A673 (cell line): ENCODE measurements around the gene TRAPPC12.

ENCODE experiments used
- EZH2 ChIP-seq: fragments of 200-600 bp; sonication (generic); IDR thresholded peaks from 2 replicates; pipeline ENCODE4 v1.6.1; 2017; ENCODE audit warnings: borderline replicate concordance, low read depth, mild to moderate bottlenecking, mixed read lengths, antibody characterized with exemption, low read length; ENCODE audit not compliant: poor library complexity, severe bottlenecking
- TF ChIP-seq, protein P1 (sequence below): fragments of 300-800, 200-600 bp; sonication (generic); conservative IDR thresholded peaks from 2 replicates; pipeline ENCODE4 v1.5.1; 2017; ENCODE audit warnings: low read depth, mild to moderate bottlenecking, antibody characterized with exemption, low read length, moderate library complexity, mixed read lengths

DNA sequence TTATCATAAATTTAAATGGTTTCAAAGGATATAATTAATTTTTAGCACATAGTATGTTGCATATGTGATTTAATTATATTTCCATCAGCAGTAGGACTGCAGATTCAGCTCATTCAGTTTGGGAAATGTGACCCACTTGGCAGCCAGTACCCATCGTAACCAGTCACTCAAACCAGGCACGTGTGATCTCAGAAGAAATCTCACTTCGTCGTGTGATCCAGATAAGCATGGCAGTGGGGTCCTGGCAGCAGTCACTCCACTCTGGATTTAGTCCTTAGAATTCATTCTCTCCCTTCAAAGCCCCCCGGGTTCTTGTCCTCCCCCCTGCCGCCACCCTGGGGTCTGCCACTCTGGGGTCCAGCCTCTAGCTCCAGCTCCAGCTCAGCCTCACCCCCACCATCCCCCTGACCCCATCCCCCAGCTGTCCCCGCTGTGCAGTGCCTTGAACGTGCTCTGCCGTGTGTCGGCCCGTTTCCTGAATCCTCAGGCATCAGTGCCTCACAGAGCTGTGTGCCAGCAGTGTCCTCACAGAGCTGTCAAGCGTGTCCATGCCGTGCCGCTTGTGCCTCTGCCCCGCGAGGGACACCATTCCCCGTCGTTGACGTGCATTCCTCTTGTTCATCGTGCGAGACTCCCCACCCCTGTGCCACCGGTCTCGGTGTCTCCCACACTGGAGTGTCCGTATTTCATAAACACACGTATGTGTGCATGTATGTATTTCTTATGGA lies 34.8 kb downstream of the TRAPPC12 start:
- TF ChIP-seq, protein P1, sequence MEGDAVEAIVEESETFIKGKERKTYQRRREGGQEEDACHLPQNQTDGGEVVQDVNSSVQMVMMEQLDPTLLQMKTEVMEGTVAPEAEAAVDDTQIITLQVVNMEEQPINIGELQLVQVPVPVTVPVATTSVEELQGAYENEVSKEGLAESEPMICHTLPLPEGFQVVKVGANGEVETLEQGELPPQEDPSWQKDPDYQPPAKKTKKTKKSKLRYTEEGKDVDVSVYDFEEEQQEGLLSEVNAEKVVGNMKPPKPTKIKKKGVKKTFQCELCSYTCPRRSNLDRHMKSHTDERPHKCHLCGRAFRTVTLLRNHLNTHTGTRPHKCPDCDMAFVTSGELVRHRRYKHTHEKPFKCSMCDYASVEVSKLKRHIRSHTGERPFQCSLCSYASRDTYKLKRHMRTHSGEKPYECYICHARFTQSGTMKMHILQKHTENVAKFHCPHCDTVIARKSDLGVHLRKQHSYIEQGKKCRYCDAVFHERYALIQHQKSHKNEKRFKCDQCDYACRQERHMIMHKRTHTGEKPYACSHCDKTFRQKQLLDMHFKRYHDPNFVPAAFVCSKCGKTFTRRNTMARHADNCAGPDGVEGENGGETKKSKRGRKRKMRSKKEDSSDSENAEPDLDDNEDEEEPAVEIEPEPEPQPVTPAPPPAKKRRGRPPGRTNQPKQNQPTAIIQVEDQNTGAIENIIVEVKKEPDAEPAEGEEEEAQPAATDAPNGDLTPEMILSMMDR, result no peak
- no peak for TF ChIP-seq EZH2
